Cardiac muscle cell (in vitro differentiated cells and primary cell): ENCODE measurements around the gene TOP3A. TPM values are rescaled to one million over a fixed set of nuclear protein-coding genes. Genes with fewer than 3 reads are reported as not detected.

Experiments
- DNase-seq, 2 donors: peaks; one replicate each; pipeline versions ENCODE4 v3.0.0 to v3.0.0-alpha.2; 2010 to 2017; ENCODE audit warnings: low read depth in 1 of 2, low spot score in 1 of 2
- H3K27ac ChIP-seq: fragments of 200-600 bp; sonication (generic); 2 replicates; pipeline ENCODE4 v1.5.1; 2016
- H3K27me3 ChIP-seq: fragments of 200-600 bp; sonication (generic); 2 replicates; pipeline ENCODE4 v1.6.0; 2016; ENCODE audit warnings: control low read depth
- H3K36me3 ChIP-seq: fragments of 200-600 bp; sonication (generic); 2 replicates; pipeline ENCODE4 v1.5.1; 2016; ENCODE audit warnings: control low read depth
- H3K4me1 ChIP-seq: fragments of 200-600 bp; sonication (generic); 2 replicates; pipeline ENCODE4 v1.8.1; 2017; ENCODE audit warnings: low read depth, mild to moderate bottlenecking, mixed run types
- H3K4me3 ChIP-seq: fragments of 200-600 bp; sonication (generic); 2 replicates; pipeline ENCODE4 v1.5.1; 2016; ENCODE audit warnings: mild to moderate bottlenecking
- H3K9me3 ChIP-seq: fragments of 200-600 bp; sonication (generic); 2 replicates; pipeline ENCODE4 v1.5.1; 2017; ENCODE audit warnings: low read depth, mild to moderate bottlenecking, control low read depth
- CTCF ChIP-seq: IDR thresholded peaks from 2 replicates; pipeline ENCODE4 v1.5.1; 2012; ENCODE audit warnings: low read depth, mild to moderate bottlenecking, low read length
- polyA plus RNA-seq: library from polyadenylated mRNA; unstranded; fragments of >200 nt; fragmentation: Nextera tagmentation; extraction: Ambion mirVana; gene quantifications from 2 replicates; pipeline ENCODE4 v1.2.1, GENCODE V29; 2016
- total RNA-seq: library from RNA; depleted of rRNA; stranded (reverse); fragments of >200 nt; gene quantifications from 2 replicates; pipeline ENCODE4 v1.2.3, GENCODE V29; 2016

The TOP3A gene
- total and polyA plus RNA-seq, 2 experiments from 2014 or later, result 22.7 to 40.1 TPM

- H3K36me3 ChIP-seq, result peaks cover 19% of the 10 kb centered on the region
- H3K9me3 ChIP-seq, result no peaks in the 10 kb centered on the region
- H3K4me1 ChIP-seq, result peaks cover 4% of the 10 kb centered on the region
- no peaks in the 10 kb centered on the region for H3K27me3 ChIP-seq
- H3K27ac ChIP-seq, result no peak overlapping the region
- TF ChIP-seq CTCF, result no peak
- no peak overlapping the region for H3K4me3 ChIP-seq
- DNase-seq, result no peak
These were observed 80.8 kb downstream of the TOP3A start for GRCh38 chr17:18233803-18234518.

DNA sequence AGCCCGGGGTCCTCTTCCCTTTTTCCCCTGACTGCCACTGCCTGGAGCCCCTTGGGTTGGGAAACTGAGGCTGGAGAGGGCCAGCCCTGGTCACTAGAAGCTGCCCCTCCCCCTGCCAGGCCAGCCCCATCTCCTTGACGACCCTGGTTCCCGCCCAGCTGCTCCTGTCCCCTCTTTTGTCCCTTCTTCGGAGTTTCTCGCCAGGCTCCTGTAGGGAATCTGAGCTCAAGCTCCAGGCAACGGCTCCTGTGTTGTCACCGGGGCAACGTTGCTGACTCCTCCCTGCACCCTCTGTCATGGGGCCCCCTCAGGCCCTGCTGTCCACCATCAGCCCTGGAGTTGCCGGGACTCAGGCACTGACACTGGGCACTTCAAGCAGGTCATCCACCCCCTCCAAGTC lies 83.6 kb downstream of the TOP3A start:
- Histone ChIP-seq H3K4me1 (peaks cover 11% of the 10 kb centered on the region), H3K27me3 (no peaks in the 10 kb centered on the region), H3K9me3 (no peaks in the 10 kb centered on the region), H3K27ac (no peak overlapping the region), H3K36me3 (peaks cover 14% of the 10 kb centered on the region), H3K4me3 (no peak overlapping the region)
- TF ChIP-seq CTCF, result no peak
- DNase-seq, result peak in 1 of 2 donors; percentile 28

- Histone ChIP-seq H3K9me3 (no peaks in the 10 kb centered on the region), H3K4me1 (peaks cover 13% of the 10 kb centered on the region), H3K27ac (no peak overlapping the region), H3K36me3 (peaks cover 8% of the 10 kb centered on the region), H3K4me3 (no peak overlapping the region), H3K27me3 (no peaks in the 10 kb centered on the region)
- no peak for TF ChIP-seq CTCF
- no peak for DNase-seq
These were observed 84.3 kb downstream of the TOP3A start for GRCh38 chr17:18230288-18231141.

DNA sequence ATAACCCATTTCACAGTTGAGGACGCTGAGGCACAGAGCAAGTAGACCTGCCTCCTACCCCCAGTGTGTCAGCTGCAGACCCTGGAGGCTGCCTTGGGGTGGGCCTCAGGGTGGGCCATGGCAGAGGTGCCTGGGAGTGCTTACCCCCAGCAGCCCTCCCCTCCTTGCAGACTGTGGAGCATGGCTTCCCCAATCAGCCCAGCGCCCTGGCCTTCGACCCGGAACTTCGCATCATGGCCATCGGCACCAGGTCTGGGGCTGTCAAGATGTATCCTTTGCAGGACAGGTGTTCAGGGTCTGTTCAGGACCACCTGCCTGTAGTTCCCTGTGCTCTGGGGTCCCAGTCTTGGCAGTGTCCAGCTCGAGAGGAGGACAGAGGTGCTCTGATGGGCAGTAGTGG lies 85.0 kb downstream of the TOP3A start:
- no peak for DNase-seq
- no peaks in the 10 kb centered on the region for H3K27me3 ChIP-seq
- no peak overlapping the region for H3K4me3 ChIP-seq
- peaks cover 8% of the 10 kb centered on the region for H3K36me3 ChIP-seq
- H3K27ac ChIP-seq, result no peak overlapping the region
- no peak for TF ChIP-seq CTCF
- no peaks in the 10 kb centered on the region for H3K9me3 ChIP-seq
- peaks cover 14% of the 10 kb centered on the region for H3K4me1 ChIP-seq

GRCh38 chr17:18229254-18229653 lies 85.5 kb downstream of the TOP3A start:
- peaks cover 19% of the 10 kb centered on the region for H3K4me1 ChIP-seq
- H3K27ac ChIP-seq, result no peak overlapping the region

More at GRCh38 chr17:18229254-18229653, 85.5 kb downstream of the TOP3A start:
- Histone ChIP-seq H3K27me3 (no peaks in the 10 kb centered on the region), H3K9me3 (no peaks in the 10 kb centered on the region), H3K36me3 (peaks cover 3% of the 10 kb centered on the region), H3K4me3 (no peak overlapping the region)
- TF ChIP-seq CTCF, result no peak
- DNase-seq, result no peak
